GM10266 (cell line): ENCODE data around the gene CBLB.

Source experiments
- DNase-seq: peaks from one replicate; pipeline ENCODE4 v3.0.0; 2012; ENCODE audit errors: extremely low spot score
- TF ChIP-seq, protein P1 (sequence below): IDR thresholded peaks from 2 replicates; pipeline ENCODE4 v1.5.1; 2012; ENCODE audit warnings: mild to moderate bottlenecking, low read depth; ENCODE audit not compliant: control insufficient read depth, insufficient read depth; ENCODE audit errors: missing control alignments

CBLB gene

DNA sequence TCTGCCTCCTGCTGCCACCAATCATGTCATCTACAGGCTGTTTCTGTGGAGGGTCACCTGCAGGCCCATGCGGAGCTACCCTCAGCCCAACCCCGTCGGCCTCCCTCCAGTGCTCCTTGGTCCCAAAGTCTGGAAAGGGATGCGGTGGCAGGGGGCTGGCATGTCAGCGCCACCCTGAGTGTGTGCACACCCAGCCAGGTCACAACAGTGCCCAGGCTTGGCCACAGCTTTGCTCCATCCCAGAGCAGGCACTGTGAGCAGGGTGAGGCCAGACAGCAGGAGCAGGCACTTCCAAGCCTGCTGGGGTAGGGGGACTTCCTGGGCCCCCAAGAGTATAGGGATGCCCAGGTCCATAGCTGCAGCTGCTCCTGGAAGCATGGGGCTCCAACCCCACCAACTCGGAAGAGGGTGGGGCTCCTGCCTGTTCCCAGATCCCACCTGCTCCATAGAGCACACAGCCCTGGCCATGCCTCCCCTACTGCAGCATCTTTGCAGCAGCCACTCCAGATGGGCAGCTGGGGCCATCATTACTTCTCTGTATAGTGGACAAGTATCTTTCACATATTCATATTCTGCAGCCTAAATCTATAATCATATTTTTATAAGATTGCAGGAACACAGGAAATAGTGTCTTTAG lies 109.3 kb downstream of the CBLB start:
- TF ChIP-seq, protein P1, sequence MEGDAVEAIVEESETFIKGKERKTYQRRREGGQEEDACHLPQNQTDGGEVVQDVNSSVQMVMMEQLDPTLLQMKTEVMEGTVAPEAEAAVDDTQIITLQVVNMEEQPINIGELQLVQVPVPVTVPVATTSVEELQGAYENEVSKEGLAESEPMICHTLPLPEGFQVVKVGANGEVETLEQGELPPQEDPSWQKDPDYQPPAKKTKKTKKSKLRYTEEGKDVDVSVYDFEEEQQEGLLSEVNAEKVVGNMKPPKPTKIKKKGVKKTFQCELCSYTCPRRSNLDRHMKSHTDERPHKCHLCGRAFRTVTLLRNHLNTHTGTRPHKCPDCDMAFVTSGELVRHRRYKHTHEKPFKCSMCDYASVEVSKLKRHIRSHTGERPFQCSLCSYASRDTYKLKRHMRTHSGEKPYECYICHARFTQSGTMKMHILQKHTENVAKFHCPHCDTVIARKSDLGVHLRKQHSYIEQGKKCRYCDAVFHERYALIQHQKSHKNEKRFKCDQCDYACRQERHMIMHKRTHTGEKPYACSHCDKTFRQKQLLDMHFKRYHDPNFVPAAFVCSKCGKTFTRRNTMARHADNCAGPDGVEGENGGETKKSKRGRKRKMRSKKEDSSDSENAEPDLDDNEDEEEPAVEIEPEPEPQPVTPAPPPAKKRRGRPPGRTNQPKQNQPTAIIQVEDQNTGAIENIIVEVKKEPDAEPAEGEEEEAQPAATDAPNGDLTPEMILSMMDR: no peak
- no peak for DNase-seq

- DNase-seq: no peak
- TF ChIP-seq, protein P1: no peak
Measured at GRCh38 chr3:105758451-105758850, 110.4 kb downstream of the CBLB start.

- TF ChIP-seq, protein P1: no peak
- DNase-seq: no peak
Measured at GRCh38 chr3:105755121-105755886, 113.5 kb downstream of the CBLB start.

- DNase-seq: no peak
- TF ChIP-seq, protein P1: no peak
Measured at GRCh38 chr3:105752791-105753415, 115.9 kb downstream of the CBLB start.

DNA sequence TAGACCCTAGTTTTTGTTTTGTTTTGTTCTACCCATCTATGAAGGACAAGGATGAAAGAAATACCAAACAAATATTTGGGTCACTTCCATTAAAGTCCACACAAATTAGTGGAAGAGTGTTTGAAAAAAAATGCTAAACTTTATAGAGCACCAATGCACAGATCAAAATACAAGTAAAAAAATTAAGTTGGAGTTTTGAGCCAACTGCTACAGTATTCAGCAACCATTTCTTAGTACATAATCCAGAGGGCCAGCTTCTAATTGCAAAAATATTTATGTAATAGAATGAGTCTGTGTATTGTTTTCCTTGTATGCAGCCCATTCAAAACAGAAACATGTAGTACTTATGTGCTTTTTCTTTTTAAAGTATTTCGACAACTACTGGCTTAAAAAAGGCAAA lies 121.1 kb downstream of the CBLB start:
- no peak for DNase-seq
- TF ChIP-seq, protein P1: no peak

GRCh38 chr3:105747060-105747541 lies 121.7 kb downstream of the CBLB start:
- TF ChIP-seq, protein P1: no peak
- DNase-seq: no peak
